Measurements from ENCODE around the gene CHRNB1.

The CHRNB1 gene

DNA sequence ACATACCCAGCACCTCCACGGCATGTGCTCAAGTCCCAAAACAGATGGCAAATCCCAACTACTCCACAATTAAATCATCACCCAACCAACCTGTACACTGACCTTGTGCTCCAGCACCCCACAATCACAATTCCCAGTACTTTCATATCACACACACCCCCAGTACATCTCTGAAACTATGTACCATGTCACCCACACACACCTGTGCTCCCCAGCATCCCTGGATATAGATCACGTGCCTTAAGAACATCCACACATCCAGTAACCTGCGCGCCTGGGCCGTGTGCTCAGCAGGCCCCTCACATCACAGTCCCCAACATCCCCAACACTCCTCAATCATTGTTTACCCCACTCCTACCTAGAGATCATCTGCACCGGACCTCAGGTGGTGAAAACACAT is 35.1 kb upstream of the CHRNB1 start:
- Histone ChIP-seq H3K4me3 (ENCODE audit: low read length in 2 of 2) (no peak overlapping the region), H4K91ac (ENCODE audit: low read depth, low read length, poor library complexity) (no peak overlapping the region), H3K18ac (ENCODE audit: low read length) (no peak overlapping the region), H3K4me2 (ENCODE audit: insufficient read depth, low read length, poor library complexity, severe bottlenecking) (no peak overlapping the region), H2BK5ac (ENCODE audit: low read length) (no peak overlapping the region), H2BK120ac (ENCODE audit: low read depth, low read length) (no peak overlapping the region), H3K4me1 (ENCODE audit: control insufficient read depth in 2 of 2, insufficient read depth in 1 of 2, low read depth in 1 of 2, low read length in 2 of 2) (peaks cover 12 to 24% of the 10 kb centered on the region in 2 donors), H3K27ac (replicated peaks; ENCODE audit: low read length) (no peak overlapping the region), H3K36me3 (replicated peaks in 1 of 2; ENCODE audit: control insufficient read depth in 2 of 2, insufficient read depth in 2 of 2, low read length in 2 of 2) (peaks cover 36 to 71% of the 10 kb centered on the region in 2 donors), H2BK12ac (ENCODE audit: low read length) (no peak overlapping the region), H3K9ac (ENCODE audit: low read depth, low read length, poor library complexity) (no peak overlapping the region), H2AK5ac (ENCODE audit: low read depth, low read length) (no peak overlapping the region), H3K23ac (ENCODE audit: low read depth, low read length, poor library complexity) (no peak overlapping the region), H2BK15ac (ENCODE audit: low read length) (no peak overlapping the region), H2AFZ (ENCODE audit: low read length) (no peak overlapping the region), H3K9me3 (replicated peaks in 1 of 2; ENCODE audit: control insufficient read depth in 2 of 2, insufficient read depth in 1 of 2, low read depth in 1 of 2, low read length in 2 of 2) (peaks cover 0 to 2% of the 10 kb centered on the region in 2 donors), H3K14ac (ENCODE audit: low read length) (no peak overlapping the region), H3K27me3 (ENCODE audit: control insufficient read depth in 3 of 3, insufficient read depth in 3 of 3, low read depth in 1 of 3, low read length in 3 of 3) (no peaks in the 10 kb centered on the region), H4K8ac (ENCODE audit: low read depth, low read length) (no peak overlapping the region), H3K4ac (ENCODE audit: low read length) (no peak overlapping the region), H3K79me1 (ENCODE audit: low read depth, low read length) (peaks cover 17% of the 10 kb centered on the region)
- no CpG with 5 or more reads among the region's 6 CpGs for WGBS, 2 donors (ENCODE audit: extremely low coverage in 2 of 2, insufficient read length in 2 of 2, insufficient replicate concordance in 1 of 2)
- DNase-seq (ENCODE audit: low spot score) = no peak

DNA sequence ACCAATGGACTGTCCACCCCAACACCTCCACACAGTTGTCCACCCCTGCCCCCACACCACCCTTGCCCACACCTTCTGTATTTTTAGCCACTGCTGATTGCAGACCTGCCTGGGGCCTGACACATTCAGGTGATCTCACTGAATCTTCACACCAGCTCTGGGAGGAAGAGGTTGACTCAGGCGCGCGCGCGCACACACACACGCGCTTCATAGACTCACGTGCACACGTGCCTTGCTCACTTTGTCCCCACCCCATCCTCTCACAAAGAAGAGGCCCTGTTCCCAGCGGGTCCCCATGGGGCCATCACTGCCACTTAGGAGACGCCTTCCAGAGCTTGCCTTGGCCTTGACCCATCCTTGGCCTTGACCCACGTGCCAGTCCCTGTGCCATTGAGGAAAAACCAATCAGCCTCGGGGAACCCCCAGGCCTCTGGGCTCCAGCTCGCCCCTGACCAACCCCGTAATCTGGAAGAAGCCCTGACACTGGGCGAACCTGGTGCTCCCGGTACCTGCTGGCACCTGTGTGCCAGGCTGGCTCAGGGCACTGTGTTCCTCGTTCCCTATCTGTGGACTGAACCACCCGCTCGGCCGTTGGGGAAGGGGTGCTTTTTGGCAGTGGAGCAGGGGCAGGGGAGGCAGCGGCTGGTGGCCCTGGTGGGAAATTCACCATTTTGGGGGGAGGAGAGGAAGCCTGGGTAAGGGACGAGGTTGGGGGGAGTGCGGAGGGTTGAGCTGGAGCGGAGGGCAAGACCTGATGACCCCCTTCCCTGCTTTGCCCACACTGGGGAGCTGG is 34.0 kb upstream of the CHRNB1 start:
- Histone ChIP-seq H2BK120ac (ENCODE audit: low read depth, low read length) (no peak overlapping the region), H3K23ac (ENCODE audit: low read depth, low read length, poor library complexity) (no peak overlapping the region), H2BK5ac (ENCODE audit: low read length) (peak overlapping the region; percentile 66), H3K4me3 (ENCODE audit: low read length in 2 of 2) (peak overlapping the region in 1 of 2 donors; percentile 12), H2BK15ac (ENCODE audit: low read length) (no peak overlapping the region), H3K36me3 (replicated peaks in 1 of 2; ENCODE audit: control insufficient read depth in 2 of 2, insufficient read depth in 2 of 2, low read length in 2 of 2) (peaks cover 47 to 82% of the 10 kb centered on the region in 2 donors), H3K79me1 (ENCODE audit: low read depth, low read length) (peaks cover 20% of the 10 kb centered on the region), H3K18ac (ENCODE audit: low read length) (no peak overlapping the region), H3K9me3 (replicated peaks in 1 of 2; ENCODE audit: control insufficient read depth in 2 of 2, insufficient read depth in 1 of 2, low read depth in 1 of 2, low read length in 2 of 2) (peaks cover 0 to 2% of the 10 kb centered on the region in 2 donors), H3K4me1 (ENCODE audit: control insufficient read depth in 2 of 2, insufficient read depth in 1 of 2, low read depth in 1 of 2, low read length in 2 of 2) (peaks cover 12 to 22% of the 10 kb centered on the region in 2 donors), H4K91ac (ENCODE audit: low read depth, low read length, poor library complexity) (no peak overlapping the region), H3K27ac (replicated peaks; ENCODE audit: low read length) (no peak overlapping the region), H3K4me2 (ENCODE audit: insufficient read depth, low read length, poor library complexity, severe bottlenecking) (no peak overlapping the region), H2AFZ (ENCODE audit: low read length) (no peak overlapping the region), H4K8ac (ENCODE audit: low read depth, low read length) (peak overlapping the region; percentile 17), H2AK5ac (ENCODE audit: low read depth, low read length) (no peak overlapping the region), H3K9ac (ENCODE audit: low read depth, low read length, poor library complexity) (no peak overlapping the region), H3K14ac (ENCODE audit: low read length) (peak overlapping the region; percentile 38), H3K4ac (ENCODE audit: low read length) (no peak overlapping the region), H2BK12ac (ENCODE audit: low read length) (no peak overlapping the region), H3K27me3 (ENCODE audit: control insufficient read depth in 3 of 3, insufficient read depth in 3 of 3, low read depth in 1 of 3, low read length in 3 of 3) (no peaks in the 10 kb centered on the region)
- DNase-seq (ENCODE audit: low spot score) = no peak
- no CpG with 5 or more reads among the region's 25 CpGs for WGBS, 2 donors (ENCODE audit: extremely low coverage in 2 of 2, insufficient read length in 2 of 2, insufficient replicate concordance in 1 of 2)

DNA sequence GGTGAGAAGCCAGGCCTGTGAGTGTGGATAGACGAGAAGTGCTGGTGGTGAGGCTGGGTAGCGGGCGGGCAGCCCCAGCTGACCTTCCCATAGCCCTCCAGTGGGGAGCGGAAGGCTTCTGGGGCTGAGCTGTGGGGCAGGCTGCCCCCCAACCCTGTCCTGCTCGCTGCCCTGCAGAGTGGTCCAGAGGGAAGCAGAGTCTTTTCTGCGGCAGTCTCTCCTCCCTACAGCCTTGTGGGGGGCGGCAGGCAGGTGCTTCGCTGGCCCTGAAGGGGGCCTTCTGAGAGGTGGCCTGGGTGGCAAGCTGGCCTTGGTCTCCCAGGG is 33.5 kb upstream of the CHRNB1 start:
- DNase-seq (ENCODE audit: low spot score) = no peak

DNA sequence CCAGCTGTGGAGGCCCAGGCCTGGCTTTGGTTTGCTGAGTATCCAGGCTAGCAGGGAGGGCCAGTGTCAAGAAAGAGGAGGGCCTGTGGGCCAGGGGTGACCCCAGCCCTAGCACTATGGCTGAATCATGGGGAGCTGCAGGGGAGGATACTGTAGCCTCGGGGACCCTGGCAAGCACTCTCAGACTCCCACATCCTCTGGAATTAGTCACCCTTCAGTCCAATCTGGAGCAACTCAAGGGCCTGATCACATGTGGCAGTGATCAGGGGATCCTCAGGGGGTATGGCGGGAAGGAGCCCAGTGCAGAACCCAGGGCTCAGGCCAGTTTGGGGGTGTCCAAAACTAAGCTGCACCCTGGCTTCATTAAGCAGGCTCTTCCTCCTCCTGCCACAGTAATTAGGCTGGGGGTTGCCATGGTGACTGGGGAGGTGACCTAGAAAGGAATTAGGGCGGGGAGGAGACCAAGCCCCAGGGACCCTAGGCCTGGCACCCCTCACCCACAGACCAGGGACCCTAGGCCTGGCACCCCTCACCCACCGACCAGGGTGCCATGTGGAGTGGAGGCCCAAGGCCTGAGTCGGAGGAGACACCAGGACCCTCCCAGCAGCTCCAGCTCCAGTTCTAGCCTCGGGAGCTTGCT is 31.4 kb upstream of the CHRNB1 start:
- peaks cover 10% of the 10 kb centered on the region for H3K79me1 ChIP-seq (ENCODE audit: low read depth, low read length)

More for the DNA sequence above, 33.5 kb upstream of the CHRNB1 start:
- Histone ChIP-seq H3K4me3 (ENCODE audit: low read length in 2 of 2) (no peak overlapping the region), H3K14ac (ENCODE audit: low read length) (peak overlapping the region; percentile 5), H2AFZ (ENCODE audit: low read length) (no peak overlapping the region), H4K8ac (ENCODE audit: low read depth, low read length) (no peak overlapping the region), H3K27me3 (ENCODE audit: control insufficient read depth in 3 of 3, insufficient read depth in 3 of 3, low read depth in 1 of 3, low read length in 3 of 3) (no peaks in the 10 kb centered on the region), H2BK15ac (ENCODE audit: low read length) (no peak overlapping the region), H3K4me1 (ENCODE audit: control insufficient read depth in 2 of 2, insufficient read depth in 1 of 2, low read depth in 1 of 2, low read length in 2 of 2) (peaks cover 8 to 18% of the 10 kb centered on the region in 2 donors), H2AK5ac (ENCODE audit: low read depth, low read length) (no peak overlapping the region), H3K4me2 (ENCODE audit: insufficient read depth, low read length, poor library complexity, severe bottlenecking) (no peak overlapping the region), H2BK12ac (ENCODE audit: low read length) (no peak overlapping the region), H3K36me3 (replicated peaks in 1 of 2; ENCODE audit: control insufficient read depth in 2 of 2, insufficient read depth in 2 of 2, low read length in 2 of 2) (peaks cover 51 to 88% of the 10 kb centered on the region in 2 donors), H3K9ac (ENCODE audit: low read depth, low read length, poor library complexity) (no peak overlapping the region), H3K18ac (ENCODE audit: low read length) (no peak overlapping the region), H4K91ac (ENCODE audit: low read depth, low read length, poor library complexity) (no peak overlapping the region), H2BK5ac (ENCODE audit: low read length) (peak overlapping the region; percentile 66), H3K23ac (ENCODE audit: low read depth, low read length, poor library complexity) (no peak overlapping the region), H3K27ac (replicated peaks; ENCODE audit: low read length) (no peak overlapping the region), H3K4ac (ENCODE audit: low read length) (no peak overlapping the region), H2BK120ac (ENCODE audit: low read depth, low read length) (no peak overlapping the region), H3K79me1 (ENCODE audit: low read depth, low read length) (peaks cover 18% of the 10 kb centered on the region), H3K9me3 (replicated peaks in 1 of 2; ENCODE audit: control insufficient read depth in 2 of 2, insufficient read depth in 1 of 2, low read depth in 1 of 2, low read length in 2 of 2) (peaks cover 0 to 2% of the 10 kb centered on the region in 2 donors)
- no CpG with 5 or more reads among the region's 8 CpGs for WGBS, 2 donors (ENCODE audit: extremely low coverage in 2 of 2, insufficient read length in 2 of 2, insufficient replicate concordance in 1 of 2)

More for the DNA sequence above, 31.4 kb upstream of the CHRNB1 start:
- Histone ChIP-seq H3K14ac (ENCODE audit: low read length) (no peak overlapping the region), H4K8ac (ENCODE audit: low read depth, low read length) (no peak overlapping the region), H3K9me3 (replicated peaks in 1 of 2; ENCODE audit: control insufficient read depth in 2 of 2, insufficient read depth in 1 of 2, low read depth in 1 of 2, low read length in 2 of 2) (peaks cover 0 to 2% of the 10 kb centered on the region in 2 donors), H2BK5ac (ENCODE audit: low read length) (no peak overlapping the region), H3K4me1 (ENCODE audit: control insufficient read depth in 2 of 2, insufficient read depth in 1 of 2, low read depth in 1 of 2, low read length in 2 of 2) (peaks cover 10 to 13% of the 10 kb centered on the region in 2 donors), H3K4me2 (ENCODE audit: insufficient read depth, low read length, poor library complexity, severe bottlenecking) (no peak overlapping the region), H2BK12ac (ENCODE audit: low read length) (no peak overlapping the region), H3K27me3 (ENCODE audit: control insufficient read depth in 3 of 3, insufficient read depth in 3 of 3, low read depth in 1 of 3, low read length in 3 of 3) (no peaks in the 10 kb centered on the region), H3K4me3 (ENCODE audit: low read length in 2 of 2) (no peak overlapping the region), H3K23ac (ENCODE audit: low read depth, low read length, poor library complexity) (peak overlapping the region; percentile 57), H3K36me3 (replicated peaks in 1 of 2; ENCODE audit: control insufficient read depth in 2 of 2, insufficient read depth in 2 of 2, low read length in 2 of 2) (peaks cover 58 to 95% of the 10 kb centered on the region in 2 donors), H2AK5ac (ENCODE audit: low read depth, low read length) (peak overlapping the region; percentile 8), H3K9ac (ENCODE audit: low read depth, low read length, poor library complexity) (no peak overlapping the region), H3K27ac (replicated peaks; ENCODE audit: low read length) (no peak overlapping the region), H4K91ac (ENCODE audit: low read depth, low read length, poor library complexity) (peak overlapping the region; percentile 53), H3K18ac (ENCODE audit: low read length) (peak overlapping the region; percentile 16), H2AFZ (ENCODE audit: low read length) (no peak overlapping the region), H2BK15ac (ENCODE audit: low read length) (no peak overlapping the region), H2BK120ac (ENCODE audit: low read depth, low read length) (no peak overlapping the region), H3K4ac (ENCODE audit: low read length) (no peak overlapping the region)
- no peak for DNase-seq (ENCODE audit: low spot score)
- WGBS, 2 donors (ENCODE audit: extremely low coverage in 2 of 2, insufficient read length in 2 of 2, insufficient replicate concordance in 1 of 2) = no CpG with 5 or more reads among the region's 6 CpGs
